ENCODE measurements around the gene GRAMD1B.

The GRAMD1B gene

DNA sequence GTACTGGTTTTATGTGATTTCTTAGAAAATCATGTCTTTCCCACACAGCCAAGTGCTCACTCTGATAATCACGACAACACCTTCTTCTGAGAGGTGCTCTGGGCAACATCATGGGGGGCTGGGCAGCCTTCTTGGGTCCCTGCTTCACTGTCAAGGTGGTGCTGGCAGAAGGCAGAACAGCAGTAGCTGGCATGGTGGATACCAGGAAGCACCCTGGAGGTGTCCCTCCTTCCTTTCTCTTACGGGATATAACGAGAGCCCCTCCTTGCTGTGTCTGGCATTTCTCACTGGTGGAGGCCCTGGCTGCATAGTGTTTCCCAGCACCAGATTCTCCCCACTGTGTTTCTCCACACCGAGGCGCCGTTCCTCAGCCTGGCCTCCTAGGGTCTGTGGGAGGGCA lies 163.5 kb downstream of the GRAMD1B start:
- no peak for DNase-seq

DNA sequence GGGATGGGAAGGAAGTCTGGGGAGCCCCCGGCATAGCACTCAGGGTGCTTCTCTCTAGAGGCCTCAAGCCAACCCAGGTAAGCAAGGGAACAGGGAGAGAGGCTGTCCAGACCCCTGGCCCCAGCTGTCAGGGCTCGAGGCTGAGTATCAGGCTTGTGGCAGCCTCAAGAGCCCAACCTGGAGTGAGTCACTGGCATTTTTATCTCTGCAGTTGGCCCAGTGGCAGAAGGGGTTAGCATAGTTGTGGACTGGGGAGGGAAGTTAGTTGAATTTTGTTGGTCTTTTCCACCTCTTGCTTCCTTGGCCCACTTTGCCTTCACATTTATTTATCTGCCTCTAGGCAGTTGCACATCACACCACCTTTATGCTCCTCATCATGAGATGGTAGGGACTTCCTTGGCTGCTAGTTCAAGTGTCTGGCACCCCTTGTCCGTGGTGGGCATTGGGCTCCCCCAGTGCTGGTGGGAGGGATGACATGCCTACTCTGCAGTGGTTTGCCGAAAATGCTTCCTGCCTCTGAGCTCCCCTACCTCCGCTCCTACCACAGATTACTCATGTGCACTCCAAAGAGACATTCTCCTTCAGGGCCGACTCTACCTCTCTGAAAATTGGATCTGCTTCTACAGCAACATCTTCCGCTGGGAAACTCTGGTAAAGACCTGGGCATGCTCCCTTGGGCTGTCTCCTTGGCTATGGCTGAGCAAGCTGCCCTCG lies 164.3 kb downstream of the GRAMD1B start:
- DNase-seq, result no peak

DNA sequence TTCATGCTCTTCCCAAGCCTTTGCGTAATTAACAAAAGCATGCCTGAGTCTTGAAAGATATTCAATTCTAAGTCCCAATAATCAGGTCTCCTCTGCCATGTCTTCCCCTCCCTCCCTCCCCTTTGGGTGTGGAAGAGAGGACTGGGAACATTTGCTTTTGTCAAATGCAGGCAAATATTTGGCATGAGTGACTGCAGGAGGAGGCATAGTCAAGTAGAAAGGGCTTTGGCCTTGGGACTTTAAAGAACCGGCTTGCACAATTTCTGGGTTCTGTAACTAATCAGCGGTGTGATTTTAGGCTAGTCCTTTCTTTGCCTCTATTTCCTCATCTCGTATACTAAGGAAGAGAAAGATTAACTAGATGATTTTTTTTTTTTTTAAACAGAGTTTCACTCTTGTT lies 164.9 kb downstream of the GRAMD1B start:
- DNase-seq, result no peak

DNA sequence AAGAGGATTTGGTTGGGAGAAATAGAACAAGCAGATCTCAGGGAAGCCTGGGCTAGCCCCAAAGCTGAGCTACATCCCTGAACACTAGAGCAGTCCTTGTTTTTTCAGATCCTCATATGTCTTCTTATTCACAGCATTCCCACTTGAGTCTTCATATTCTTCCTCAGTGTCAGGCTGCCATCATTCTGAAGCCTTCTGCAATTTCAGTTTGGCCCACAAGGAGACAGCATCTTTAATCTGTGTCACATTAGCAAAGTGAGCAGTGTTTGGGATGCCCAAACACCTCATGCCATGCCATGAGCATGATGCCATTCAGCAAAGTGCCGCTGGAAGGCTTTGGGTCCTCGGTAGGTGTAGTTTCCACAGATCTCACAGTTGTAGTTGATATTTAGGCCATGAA lies 167.8 kb downstream of the GRAMD1B start:
- DNase-seq, result no peak

DNA sequence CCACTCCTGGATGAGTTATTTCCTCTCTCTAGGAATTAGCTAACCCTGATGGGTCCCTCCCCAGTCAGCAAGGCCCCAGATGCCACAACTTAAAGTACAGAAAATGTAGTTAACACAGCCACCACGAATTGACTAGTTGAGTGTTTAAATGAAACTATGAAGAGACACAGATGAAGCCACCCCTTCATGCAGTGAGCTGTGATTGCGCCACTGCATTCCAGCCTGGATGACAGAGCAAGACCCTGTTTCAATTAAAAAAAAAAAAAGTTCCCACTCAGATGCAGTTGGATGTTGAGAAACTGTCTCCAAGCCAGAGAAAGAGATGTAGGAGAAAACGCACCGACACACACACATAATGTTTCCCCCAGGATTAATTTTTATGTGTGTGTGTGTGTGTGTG lies 171.1 kb downstream of the GRAMD1B start:
- no peak for DNase-seq

DNA sequence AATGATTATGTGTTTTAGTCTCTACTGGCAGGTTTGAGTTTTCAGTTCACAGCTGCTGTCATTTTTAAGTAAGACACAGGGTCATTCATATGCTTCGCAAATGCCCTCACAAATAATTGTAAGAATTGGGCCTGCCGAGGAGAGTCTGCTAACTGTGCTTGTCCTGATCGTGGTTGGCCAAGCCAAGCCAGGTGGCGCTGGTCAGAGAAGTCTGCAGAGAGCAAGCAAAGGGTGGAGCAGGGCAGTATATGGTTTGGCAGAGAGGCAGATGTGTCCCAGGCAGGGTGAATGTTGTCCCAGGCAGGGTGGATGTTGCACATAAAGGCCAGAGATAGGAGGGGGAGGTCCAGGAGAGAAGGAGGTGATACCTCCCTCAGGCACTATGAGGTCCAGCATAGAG lies 171.7 kb downstream of the GRAMD1B start:
- no peak for DNase-seq

DNA sequence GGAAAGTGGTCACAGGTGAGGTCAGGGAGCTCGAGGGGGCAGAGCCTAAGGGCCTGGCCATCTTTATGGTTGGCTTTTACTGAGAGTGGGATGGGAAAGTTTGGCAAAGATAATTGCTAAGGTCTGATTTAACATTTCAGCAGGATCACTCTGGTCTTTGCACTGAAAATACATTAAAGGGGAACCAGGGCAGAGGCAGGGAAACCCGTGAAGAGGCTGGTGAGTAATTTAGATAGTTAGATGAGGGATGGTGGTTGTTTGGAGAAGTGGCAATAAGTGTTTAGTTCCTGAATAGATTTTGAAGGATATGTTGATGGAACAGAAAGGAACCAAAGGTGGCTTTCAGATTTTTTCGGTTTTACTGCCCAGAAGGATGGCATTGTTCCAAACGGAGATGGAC lies 173.6 kb downstream of the GRAMD1B start:
- peak in 1 of 4 experiments; percentile 3 for DNase-seq

DNA sequence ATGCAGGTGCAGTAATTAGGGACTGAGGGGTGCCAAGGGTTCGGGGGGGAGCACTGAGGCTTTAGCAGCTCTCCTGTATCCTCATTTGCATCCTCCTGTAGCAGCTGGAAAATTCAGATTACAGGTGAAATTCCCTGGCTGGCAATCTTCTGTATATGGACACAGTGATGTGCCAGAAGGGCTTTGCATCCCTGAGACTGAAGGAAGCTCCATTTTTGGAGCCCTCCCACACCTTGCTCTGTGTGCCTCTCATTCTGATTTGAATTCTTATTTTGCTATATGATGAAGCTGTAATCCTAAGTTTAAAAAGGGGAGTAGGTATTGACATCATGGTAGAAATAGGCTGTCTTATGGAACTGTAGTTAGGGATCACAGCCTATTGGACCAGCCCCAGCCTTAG lies 177.7 kb downstream of the GRAMD1B start:
- DNase-seq, result no peak

DNA sequence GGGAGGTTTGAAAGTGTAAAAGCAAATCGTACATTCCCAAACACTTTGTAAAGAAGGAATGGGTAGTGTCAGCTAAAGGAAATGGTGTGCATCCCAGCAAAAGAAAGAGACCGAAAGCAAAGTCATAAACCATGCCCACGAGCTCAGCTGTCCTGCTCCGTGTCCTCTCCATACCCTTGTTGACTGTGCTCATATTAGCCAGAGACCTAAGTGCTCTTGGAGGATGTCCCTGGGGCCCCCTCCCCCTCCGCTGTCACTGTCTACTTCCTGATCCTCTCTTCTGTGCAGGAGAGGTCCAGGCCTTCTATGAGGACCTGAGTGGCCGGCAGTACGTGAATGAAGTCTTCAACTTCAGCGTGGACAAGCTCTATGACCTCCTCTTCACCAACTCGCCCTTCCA lies 178.3 kb downstream of the GRAMD1B start:
- no peak for DNase-seq

DNA sequence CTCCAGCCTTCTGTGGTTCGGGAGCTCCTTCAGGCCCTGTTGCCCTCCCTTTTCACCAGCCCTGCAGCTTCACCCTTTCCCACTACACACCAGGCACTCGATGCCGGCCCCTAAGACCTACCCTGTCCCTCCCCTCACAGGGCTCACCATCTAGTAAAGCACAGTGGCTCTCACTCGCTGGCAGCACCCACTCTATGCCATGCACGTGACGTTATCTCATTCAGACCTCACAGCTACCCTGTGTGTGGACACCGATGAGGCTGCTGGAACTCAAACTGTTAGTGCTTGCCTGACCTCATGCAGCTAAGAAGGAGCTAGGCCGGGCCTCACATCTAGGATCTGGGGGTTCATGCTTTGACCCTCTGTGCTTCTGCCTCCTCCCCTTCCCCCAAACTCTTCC lies 178.9 kb downstream of the GRAMD1B start:
- DNase-seq, result no peak

DNA sequence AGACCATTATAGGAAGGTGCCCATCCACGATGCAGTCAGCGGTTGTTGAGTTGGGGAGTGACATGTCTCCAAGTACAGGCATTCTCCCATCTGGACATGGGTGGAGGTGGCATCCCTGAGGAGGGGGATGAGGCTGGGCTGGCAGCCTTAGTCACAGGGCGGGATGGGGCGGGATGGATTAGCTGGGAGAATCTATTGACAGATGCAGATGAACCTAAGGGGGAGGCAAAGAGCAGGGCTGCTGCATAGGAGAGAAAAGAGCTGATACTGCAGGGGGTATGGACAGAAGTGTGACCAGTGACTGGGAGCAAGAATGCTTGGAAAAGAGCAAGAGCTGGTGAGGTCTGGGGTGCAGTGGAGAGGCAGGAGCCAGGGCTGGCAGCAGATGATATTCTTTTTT lies 181.6 kb downstream of the GRAMD1B start:
- DNase-seq, result no peak

DNA sequence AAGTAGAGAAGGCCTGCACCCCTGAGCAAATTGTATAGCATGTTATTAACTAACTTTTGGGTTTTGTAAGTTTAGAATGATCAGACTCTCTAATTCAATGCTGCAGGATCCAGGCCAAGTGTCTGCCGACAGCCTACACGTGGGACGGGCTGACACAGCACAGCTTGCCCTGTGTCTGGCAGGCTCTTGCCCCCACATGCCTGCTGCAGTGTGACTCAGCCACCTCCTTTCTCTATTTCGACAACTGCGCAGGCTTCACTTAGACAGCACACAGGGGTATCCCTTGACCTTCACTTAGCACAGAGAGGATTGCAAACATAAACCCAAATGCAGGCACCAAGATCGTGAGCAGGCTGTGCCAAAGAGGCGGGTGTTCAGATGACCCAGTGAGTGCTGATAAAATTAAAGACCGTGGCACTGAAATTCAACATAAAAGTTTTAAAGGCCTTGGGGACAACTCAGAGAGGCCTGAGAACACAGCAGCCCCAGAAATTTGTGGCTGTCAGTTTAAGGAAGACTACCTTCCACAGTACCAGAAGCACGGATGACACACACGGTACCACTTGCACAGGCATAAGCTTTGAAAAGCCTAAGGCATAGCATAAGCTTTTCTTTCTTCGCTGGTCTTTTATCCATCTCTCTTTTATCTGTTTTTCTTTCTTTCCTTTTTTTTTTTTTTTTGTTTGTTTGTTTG lies 186.6 kb downstream of the GRAMD1B start:
- DNase-seq, result peak; percentile 28 to 67 (median 38)

DNA sequence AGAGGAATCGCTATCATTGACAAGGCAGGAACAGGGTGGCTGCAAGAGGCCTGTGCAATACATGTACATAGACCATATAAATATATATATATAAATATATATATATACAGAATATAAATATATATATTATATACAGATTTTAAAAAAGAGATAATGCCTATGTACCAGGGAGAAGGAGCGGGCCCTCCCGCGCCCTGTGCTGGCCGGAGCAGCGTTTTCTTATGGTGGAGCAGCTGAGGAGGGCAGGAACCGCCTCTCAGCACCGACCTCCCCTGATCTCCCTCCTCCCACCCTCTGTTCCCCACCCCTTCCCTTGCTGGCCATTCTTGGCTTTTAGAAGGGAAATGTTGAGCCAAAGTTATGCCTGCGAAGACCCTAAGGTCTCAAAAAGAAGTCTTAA lies 192.5 kb downstream of the GRAMD1B start:
- no peak for DNase-seq

DNA sequence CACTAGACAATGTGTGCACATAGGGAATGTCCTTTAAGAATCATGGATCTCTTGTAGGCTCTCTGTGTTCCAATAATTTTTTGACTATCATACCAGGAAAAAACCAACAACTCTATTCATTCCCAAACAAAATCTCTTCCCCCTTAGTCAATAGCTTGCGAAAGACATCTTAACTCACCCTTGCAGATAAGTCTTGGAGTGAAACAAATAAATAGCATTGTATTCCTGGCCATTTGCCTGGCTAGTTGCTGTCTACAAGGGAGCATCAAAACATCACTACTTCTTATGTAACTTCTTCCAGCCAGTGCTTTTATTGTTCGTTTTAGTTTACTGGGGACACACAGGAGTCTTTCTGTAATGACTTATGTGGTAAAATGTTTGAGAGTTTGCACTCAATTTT lies 194.9 kb downstream of the GRAMD1B start:
- no peak for DNase-seq

DNA sequence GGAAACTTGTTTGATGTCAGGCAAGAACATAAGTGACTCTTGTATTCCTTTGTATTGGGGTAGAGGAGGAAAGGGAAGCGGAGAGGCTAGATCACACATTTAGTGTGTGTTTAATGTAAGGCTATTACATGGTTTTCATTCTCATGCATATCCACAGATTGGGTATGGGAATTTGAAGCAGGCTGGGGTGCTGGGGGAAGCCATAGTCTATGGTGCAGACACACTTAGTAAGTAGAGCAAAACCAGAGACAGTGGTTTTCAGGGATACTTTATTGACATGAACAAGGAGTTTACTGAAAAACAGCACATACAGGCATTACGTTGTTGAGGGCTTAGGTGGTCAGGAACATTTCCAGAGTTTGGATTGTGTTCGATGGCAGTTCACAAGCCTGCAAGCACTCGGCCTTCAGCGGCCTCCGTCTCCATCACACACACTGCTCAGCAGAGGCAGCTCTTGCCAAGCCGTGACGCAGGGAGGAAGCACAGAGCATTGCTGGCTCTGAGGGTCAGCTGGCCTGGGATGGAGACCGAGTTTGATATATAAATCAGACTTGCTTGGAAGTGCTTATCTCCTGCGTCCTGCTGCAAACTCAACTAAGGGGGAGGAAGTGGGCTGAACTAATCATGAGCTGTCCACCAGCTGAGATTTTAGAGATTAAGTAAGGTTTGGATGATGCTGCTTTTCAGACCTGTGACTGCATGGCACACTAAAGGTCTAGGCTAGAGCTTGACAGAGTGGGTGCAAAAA lies 199.0 kb downstream of the GRAMD1B start:
- DNase-seq, result peak; percentile 7 to 41 (median 20)

DNA sequence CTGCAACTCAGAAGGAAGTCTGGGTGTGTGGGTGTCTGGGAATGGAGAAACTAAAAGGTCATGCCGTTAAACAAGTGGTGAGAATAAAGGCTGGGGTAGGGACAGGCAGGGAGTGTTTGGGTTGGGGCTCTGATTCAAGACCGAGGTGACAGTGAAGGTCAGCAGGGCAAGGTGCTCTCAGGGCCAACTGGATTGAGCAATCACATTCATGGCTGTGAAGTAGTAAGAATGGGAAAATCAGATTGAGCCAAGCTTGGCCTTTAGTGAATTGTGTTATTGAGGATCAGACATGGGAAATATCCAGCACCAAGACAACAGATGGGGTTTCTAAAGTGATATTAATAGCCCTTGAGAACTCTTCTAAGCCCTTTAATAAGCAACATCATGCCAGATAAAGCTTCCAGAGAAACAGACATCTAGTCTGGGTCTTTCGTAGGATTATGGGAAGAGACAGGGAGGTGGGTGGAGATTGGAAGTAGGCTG lies 200.1 kb downstream of the GRAMD1B start:
- peak; percentile 3 to 43 (median 20) for DNase-seq

DNA sequence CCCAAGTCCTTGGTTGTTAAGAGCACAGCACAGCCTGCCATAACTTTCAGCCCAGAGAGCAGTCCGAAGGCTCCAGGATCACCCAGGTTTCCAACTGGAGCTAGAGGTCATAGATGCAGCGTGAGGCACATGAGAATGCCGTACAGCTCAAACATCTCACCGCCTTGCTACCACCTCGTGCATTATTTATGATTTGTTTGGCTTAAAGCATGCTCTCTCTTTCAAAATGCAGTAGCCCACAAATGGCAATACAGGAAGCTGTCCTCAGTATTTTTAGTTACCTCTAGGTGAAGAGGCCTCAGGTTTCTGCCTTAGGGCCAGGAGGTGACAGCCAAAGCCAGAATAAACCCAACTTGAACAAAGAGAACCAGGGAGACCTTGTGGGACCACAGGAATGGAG lies 210.0 kb downstream of the GRAMD1B start:
- DNase-seq, result no peak

DNA sequence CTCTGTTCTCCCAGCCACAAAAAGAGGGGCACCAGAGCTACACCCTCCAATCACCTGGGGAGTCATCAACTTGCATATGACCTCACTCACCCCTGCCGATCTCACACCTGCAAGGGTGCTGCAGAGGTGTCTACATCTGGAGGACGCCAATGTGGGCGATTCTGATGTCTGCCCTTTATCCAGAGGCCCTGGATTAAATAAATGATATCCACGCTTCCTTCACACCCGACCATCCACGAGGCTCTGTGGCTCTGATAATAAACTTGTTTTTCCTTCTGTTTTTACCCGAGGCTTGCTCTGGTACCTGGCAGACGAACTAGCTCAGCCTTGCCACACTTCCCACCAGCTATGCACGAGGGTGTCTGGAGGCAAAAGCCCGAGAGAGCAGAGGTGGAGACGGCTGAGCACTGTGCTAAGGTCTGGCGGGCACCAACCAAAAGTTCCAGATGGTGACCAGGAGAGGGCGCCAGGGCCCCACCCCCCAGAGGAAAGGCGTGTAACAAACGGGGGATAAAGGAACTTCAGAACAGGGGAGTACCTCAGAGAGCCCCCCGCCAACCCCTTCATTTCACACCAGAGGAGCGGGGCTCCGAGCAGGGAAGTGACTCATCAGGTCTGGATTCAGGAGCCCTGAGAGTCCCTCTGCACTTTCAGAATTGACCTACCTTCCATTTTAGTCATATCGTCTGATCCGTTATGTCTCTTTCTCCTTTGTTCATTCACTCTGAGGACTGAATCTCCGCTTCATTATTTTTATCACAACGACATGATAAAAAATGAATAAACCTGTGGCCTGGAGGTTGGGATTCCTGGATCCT lies 210.8 kb downstream of the GRAMD1B start:
- peak; percentile 46 to 68 (median 58) for DNase-seq

DNA sequence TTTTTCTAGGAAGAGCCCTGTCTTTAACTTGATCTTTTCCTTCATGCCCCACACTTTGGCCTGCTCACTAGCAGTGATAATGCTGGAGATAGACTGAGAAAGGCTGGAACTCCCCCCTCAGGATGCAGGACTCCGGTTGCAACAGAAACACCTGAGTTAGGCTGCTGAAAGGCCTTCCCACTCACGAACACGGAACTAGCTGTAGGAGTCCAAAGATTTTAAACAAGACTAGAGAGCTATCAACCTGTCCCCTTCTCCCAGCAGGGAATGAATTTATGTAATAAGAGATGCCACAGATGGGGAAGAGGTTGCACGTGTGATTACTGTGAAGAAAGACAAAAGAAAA lies 211.4 kb downstream of the GRAMD1B start:
- no peak for DNase-seq

DNA sequence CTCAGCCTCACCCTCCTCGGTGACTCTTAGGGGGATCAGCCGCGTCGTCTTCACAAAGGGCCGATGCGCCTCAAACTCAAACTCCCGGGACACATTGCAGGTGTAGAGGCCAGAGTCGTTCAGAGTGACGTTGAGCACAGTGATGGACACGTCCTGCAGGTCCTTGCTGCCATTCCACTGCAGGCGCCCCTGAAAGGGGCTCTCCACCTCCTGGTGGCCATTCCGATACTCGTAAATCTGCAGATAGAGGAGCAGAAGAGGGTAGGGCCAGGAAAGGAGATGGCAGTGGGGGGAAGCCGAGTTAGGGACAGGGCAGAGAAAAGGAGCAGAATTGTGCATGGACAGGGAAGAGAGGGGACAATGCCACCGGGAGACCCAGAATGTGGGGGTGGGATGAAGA lies 212.4 kb downstream of the GRAMD1B start:
- no peak for DNase-seq

DNA sequence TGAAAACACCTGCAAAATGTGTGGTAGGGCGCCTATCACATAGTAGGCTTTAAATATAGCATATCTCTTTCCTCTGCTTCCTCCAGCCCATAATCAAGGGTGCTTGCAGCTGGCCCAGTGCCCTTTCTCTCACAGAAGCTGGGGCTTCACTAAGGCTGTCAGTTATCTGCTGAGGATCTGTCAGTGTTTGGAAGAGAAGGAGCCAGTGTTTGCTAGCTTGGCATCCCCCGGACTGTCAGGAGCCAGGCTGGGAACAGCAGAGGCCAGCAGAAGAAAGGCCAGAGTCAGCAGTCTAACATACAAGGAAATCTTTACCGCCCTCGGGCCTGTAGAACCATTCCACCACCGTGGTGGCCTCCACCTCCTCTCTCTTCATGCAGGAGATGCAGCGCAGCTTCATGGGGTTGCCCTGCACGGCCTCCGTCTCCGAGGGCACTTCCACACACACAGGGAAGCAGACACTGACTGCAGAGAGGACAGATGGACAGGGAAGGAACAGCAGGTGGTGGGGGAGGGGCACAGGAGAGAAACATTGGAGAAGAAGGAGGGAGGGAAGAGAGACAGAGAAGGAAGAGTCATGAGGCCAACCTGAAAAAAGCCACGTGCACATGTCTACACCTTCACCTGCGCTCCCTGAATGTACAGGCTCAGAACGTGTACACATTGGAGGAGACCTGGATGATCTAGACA lies 215.4 kb downstream of the GRAMD1B start:
- no peak for DNase-seq

DNA sequence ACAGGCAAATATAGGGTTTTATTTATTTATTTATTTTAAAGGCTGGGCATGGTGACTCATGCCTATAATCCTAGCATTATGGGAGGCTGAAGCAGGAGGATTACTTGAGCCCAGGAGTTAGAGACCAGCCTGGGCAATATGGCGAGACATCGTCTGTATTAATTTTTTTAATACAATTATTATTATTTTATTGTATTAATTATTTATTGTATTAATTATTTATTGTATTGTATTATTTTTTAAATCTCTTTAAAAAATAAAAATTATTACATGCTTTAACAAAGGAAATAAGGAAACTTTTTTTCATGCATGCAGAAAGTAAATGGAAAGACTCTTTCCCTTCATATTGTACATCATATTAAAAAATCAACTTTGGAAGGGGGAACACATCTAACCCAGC lies 220.8 kb downstream of the GRAMD1B start:
- no peak for DNase-seq
